Mucosa of gallbladder (tissue), 1 donor: Measurements from ENCODE around the gene RHPN2. TPM values are rescaled to one million over a fixed set of nuclear protein-coding genes. Genes with fewer than 3 reads are reported as not detected.
"Not testable (repeated sequence)": the region's sequence is repeated elsewhere in the genome, so short reads cannot be mapped to it uniquely, and the experiment has no call there.

Experiments
- DNase-seq: peaks from one replicate; pipeline ENCODE4 v3.0.0-alpha.2; 2020; ENCODE audit warnings: low spot score
- total RNA-seq: library from RNA; stranded (reverse); gene quantifications from one replicate; pipeline ENCODE4 v1.2.1, GENCODE V29; 2021
- donor health status: DM: no; HTN: no; CAD: no.

The RHPN2 gene
- total RNA-seq, 1 donor from 2014 or later: 50.4 TPM

DNA sequence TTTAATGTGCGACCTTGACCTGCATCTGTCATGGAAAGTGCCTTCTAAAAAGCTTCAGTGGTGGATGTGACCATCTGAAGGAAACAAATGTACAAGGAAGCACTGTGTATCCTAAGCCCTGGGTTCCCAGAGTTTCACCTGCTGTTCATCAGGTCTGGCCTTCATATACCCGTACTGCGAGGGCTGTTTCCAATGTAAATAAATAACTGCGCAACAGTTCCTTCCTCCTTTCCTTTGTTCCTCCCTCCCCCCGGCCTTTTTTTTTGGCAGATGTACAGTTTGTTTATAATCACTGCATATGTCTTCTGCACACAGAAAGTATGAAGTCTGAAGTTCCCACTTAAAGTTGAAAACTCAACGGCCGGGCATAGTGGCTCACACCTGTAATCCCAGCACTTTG is 87.4 kb downstream of the RHPN2 start:
- peak; percentile 53 for DNase-seq

DNA sequence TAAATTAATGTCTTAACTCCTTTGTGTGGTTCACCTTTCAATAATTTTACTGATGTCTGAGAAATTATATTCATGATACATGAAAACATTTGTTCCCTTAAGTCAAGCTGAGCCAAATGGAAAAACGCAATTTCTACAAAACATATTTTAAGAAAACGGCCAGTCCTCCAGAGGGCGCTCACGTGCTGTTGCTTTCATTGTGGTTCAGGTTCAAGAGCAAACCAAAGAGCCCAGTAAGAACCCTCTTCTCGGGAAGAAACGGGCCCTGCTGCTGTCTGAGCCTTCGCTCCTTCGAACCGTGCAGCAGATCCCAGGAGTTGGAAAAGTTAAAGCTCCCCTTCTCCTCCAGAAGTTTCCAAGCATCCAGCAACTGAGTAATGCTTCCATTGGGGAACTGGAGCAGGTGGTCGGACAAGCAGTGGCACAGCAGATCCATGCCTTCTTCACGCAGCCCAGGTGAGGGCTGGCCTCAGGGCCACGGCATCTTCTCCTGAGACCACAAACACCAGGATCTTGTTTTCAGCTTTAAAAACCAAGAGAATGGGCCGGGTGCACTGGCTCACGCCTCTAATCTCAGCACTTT is 88.4 kb downstream of the RHPN2 start:
- DNase-seq: peak; percentile 71

DNA sequence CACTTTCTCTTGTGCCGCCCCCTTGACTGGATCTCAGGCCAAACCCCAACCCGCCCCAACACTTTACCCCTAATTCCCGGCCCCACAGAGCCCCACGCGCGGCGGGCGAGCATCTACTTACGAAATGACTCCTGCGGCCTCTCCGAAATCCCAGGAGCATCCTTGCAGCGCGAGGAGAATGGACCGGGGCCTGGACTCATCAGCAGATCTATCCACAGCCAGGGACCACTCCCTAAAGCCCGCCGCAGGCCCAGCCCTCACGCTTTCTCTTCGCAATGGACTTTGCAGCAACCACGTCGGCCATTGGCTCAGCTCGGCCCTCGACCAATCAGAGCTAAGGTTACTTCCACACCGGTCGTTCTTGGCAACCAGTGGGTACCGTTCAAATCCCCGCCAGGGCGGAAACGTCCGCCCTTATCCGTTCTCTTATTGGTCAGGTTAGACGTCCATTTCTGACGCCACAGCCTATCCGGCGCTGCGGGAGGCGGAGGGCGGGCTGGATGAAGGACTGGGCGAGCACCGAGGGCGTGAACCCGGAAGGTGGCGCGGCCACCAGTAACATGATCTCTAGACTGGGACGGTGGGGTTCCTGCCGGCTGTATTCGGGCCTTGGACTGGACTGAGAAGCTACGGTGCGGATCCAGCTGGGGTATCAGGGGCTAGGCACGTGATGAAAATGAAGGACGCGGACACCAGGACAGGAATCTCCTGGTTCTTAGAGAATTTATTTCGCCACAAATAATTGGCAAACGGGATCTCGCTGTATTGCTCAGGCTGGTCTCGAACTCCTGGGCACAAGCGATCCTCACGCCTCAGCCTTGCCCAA is 92.8 kb downstream of the RHPN2 start, which contains the start of the genes CEP89 and FAAP24:
Gene CEP89 (minus strand): TSS at position 244 of the 826 bp plus-strand sequence. CDS start 84 bp downstream, at position 160.
Gene FAAP24 (plus strand): TSS at position 528 of the 826 bp plus-strand sequence. CDS start 955 bp downstream, outside the sequence.
- peak; percentile 100 for DNase-seq

DNA sequence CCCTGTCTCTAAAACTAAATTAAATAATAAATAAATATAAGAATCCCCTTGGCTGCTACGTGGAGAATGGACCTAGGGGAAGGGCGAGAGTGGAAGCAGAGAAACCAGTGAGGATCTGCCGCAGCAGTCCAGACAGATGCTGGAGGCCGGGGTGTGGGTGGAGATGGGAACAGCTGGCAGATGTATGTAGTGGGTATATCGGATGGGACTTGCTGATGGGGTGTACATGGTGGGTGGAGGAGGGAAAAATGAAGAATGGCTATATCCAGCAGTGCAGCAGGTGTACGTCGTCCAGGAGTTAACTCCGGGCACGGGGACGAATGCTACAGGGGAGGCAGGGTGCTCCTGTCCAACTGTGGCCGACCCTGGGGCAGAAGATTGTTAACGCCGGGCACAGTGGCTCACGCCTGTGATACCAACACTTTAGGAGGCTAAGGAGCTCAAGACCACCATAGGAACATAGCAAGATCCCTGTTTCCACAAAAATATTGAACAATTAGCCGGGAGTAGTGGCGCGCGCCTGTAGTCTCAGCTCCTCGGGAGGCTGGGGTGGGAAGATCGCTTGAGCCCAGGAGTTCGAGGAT is 93.6 kb downstream of the RHPN2 start:
- DNase-seq: no peak

DNA sequence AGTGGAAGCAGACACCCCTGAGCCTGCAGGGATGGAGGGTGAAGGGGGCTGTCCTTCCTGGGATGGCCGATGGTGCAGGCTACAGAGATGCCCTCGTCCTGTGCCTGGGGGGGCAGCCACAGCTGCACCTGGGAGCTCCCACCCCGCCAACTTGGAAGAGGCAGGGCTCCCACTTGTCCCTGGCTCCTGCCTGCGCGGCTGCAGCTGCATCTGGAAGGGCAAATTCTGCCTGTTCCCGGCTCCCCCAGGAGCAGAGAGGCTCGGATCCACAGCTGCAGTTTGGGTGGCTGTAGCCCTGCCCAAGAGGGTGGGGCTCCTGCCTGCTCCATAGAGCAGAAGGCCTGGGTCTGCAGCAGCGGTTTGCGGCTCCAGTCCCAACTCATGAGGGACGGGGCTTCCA is 95.1 kb downstream of the RHPN2 start:
- no peak for DNase-seq

DNA sequence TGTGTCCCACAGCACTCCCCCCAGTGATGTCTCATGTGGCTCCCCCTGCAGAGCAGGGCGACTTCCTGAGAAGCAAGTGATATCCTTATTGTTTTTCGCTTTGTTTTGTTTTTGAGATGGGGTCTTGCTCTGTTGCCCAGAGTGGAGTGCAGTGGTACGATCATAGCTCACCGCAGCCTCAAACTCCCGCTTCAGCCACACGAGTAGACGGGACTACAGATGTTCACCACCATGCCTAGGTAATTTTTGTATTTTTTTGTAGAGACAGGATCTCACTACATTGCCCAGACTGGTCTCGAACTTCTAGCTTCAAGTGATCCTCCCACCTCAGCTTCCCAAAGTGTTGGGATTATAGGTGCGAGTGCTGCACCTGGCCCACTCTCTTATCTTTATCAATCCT is 97.9 kb downstream of the RHPN2 start:
- DNase-seq: no peak

DNA sequence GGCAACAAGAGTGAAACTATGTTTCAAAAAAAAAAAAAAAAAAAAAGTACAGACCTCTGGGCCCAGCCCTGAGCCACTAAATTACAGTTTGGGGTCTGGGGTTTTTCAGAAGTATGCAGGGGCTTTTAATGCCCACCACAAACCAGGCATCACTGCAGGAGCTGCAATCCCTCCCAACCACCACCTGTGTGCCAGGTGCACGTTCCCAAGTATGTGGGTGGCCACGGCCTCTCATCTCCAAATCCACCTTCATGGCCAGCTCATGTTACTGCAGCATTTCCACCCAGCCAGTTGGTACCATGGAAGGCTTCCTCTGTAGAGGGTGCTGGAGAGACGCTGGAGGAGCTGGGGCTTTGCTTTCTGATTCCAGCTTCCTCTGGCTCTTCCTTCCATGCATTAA is 119.4 kb downstream of the RHPN2 start:
- DNase-seq: no peak

GRCh38 chr19:32941273-32941672 is 123.4 kb downstream of the RHPN2 start:
- not testable (repeated sequence) for DNase-seq

DNA sequence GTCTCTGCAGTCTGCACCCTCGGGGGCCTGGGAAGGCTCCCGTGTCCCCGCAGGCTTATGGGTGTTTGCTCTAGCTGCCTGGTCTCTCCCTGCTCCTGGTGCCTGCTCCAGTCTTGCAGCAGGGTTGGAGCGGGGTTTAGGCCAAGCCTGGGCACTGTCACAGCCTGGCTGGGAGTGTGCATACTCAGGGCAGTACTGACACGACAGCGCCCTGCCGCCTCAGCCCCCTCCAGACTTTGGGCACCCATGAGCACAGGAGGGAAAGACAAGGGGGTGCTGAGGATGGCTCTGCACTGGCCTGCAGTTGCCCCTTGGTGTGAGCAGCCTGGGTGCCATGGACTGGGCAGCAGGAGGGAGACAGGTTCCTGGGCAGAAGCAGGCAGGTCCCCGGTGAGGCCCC is 128.6 kb downstream of the RHPN2 start:
- no peak for DNase-seq

- no peak for DNase-seq
These were observed 129.1 kb downstream of the RHPN2 start for GRCh38 chr19:32935629-32936028.

- no peak for DNase-seq
These were observed 131.1 kb downstream of the RHPN2 start for GRCh38 chr19:32933571-32933970.

GRCh38 chr19:32930567-32930966 is 134.1 kb downstream of the RHPN2 start:
- DNase-seq: no peak

- no peak for DNase-seq
These were observed 135.9 kb downstream of the RHPN2 start for GRCh38 chr19:32928806-32929205.

Other genes starting within 250 kb of the RHPN2 start
- 0.32 TPM for gene SLC7A9, start 195.1 kb downstream of the RHPN2 start, total RNA-seq
- 19.8 TPM for gene CEP89, start 92.9 kb downstream of the RHPN2 start, total RNA-seq
- gene FAAP24, start 92.6 kb downstream of the RHPN2 start, total RNA-seq: 1.7 TPM
- 7.6 TPM for gene GPATCH1, start 16.3 kb upstream of the RHPN2 start, total RNA-seq
- not detected for gene WDR88, start 67.2 kb upstream of the RHPN2 start, total RNA-seq
- gene LRP3, start 129.4 kb upstream of the RHPN2 start, total RNA-seq: 25.7 TPM
- gene SLC7A10, start 161.0 kb upstream of the RHPN2 start, total RNA-seq: not detected
- gene CEBPA, start 237.6 kb upstream of the RHPN2 start, total RNA-seq: 22.2 TPM